Kidney (tissue), 14 donors: ENCODE results near the gene FAM76B. TPM values are rescaled to one million over a fixed set of nuclear protein-coding genes. Genes with fewer than 3 reads are reported as not detected.

ENCODE experiments used
- DNase-seq, 5 donors: peaks; one replicate each; pipeline ENCODE4 v3.0.0-alpha.2; 2013 to 2020
- FAIRE-seq: peaks from 2 replicates; lab custom pipeline; 2012; peaks lifted over from hg19 to GRCh38; lab: Jason Lieb, UNC
- H3K27ac ChIP-seq, 2 donors: one replicate each; pipeline ENCODE4 v1.7.0; 2013; ENCODE audit warnings: low read depth in 2 of 2, low read length in 2 of 2, inconsistent platforms in 1 of 2
- H3K27me3 ChIP-seq: one replicate; pipeline ENCODE4 v1.7.1; 2013; ENCODE audit warnings: low read length, inconsistent platforms; ENCODE audit not compliant: control insufficient read depth, insufficient read depth
- H3K36me3 ChIP-seq, 3 donors: one replicate each; pipeline versions ENCODE4 v1.7.0 to v1.7.1; 2013; ENCODE audit warnings: low read length in 3 of 3, control low read depth in 1 of 3, inconsistent platforms in 1 of 3; ENCODE audit not compliant: insufficient read depth in 3 of 3, control insufficient read depth in 2 of 3
- H3K4me1 ChIP-seq, 3 donors: one replicate each; pipeline versions ENCODE4 v1.7.0 to v1.7.1; 2013; ENCODE audit warnings: low read length in 3 of 3, inconsistent platforms in 1 of 3, low read depth in 1 of 3; ENCODE audit not compliant: control insufficient read depth in 2 of 3, insufficient read depth in 2 of 3
- H3K4me3 ChIP-seq, 3 donors: one replicate each; pipeline versions ENCODE4 v1.7.0 to v1.8.1; 2013; ENCODE audit warnings: low read length in 3 of 3, control low read depth in 1 of 3, inconsistent platforms in 1 of 3
- H3K9ac ChIP-seq, 3 donors: one replicate each; pipeline versions ENCODE4 v1.7.0 to v1.7.1; 2013; ENCODE audit warnings: low read length in 3 of 3, control low read depth in 1 of 3, inconsistent platforms in 1 of 3
- H3K9me3 ChIP-seq, 3 donors: one replicate each; pipeline versions ENCODE4 v1.7.0 to v1.7.1; 2013; ENCODE audit warnings: low read length in 3 of 3, control low read depth in 1 of 3, inconsistent platforms in 1 of 3; ENCODE audit not compliant: control insufficient read depth in 2 of 3, insufficient read depth in 1 of 3
- CTCF ChIP-seq: IDR thresholded peaks from 3 replicates; pipeline ENCODE4 v1.5.1; 2012; ENCODE audit warnings: mild to moderate bottlenecking, moderate library complexity, borderline replicate concordance; ENCODE audit not compliant: insufficient read depth; ENCODE audit errors: extremely low read depth
- intact Hi-C: fragments of 100-400 bp; cut with DNase I; formaldehyde crosslinking; loops from one replicate; pipeline ENCODE4 v1.11.1; 2022
- polyA plus RNA-seq: library from polyadenylated mRNA; stranded (reverse); fragments of 350-450 nt; fragmentation: Illumina TruSeq; extraction: RNeasy Lipid Tissue Mini Kit (QIAGEN cat#74804); gene quantifications from one replicate; pipeline ENCODE4 v1.2.3, GENCODE V29; 2014; ENCODE audit warnings: low read depth, low replicate concordance; ENCODE audit not compliant: insufficient read depth
- total RNA-seq: library from RNA; stranded (reverse); fragmentation: NEBNext Ultra II Directional; extraction: Animal tissue kit (Norgen Biotek cat#: 25700); gene quantifications from one replicate; pipeline ENCODE4 v1.2.1, GENCODE V29; 2021
- donor health status: control.
- donor health status: control.
- donor health status: control.
- donor health status: control.
- donor health status: control.
- donor health status: DM: yes; HTN: yes; CAD: no.
- donor health status: Normal renal cell carcinoma (clear cell type).

FAM76B gene
- total and polyA plus RNA-seq, 2 donors from 2014 or later = 3.9 to 26.5 TPM

- Histone ChIP-seq H3K9ac (no peak overlapping the region), H3K9me3 (no peaks in the 10 kb centered on the region), H3K4me3 (no peak overlapping the region), H3K4me1 (no peaks in the 10 kb centered on the region), H3K36me3 (no peaks in the 10 kb centered on the region), H3K27ac (no peak overlapping the region), H3K27me3 (no peaks in the 10 kb centered on the region)
- DNase-seq (no peak), FAIRE-seq (no peak)
- intact Hi-C loops = loop anchor here (5.0 kb wide), 1 partner anchor 610 kb away; no protein-coding TSS in a partner anchor
- no peak for TF ChIP-seq CTCF
Measured at GRCh38 chr11:95762534-95762933, 27.0 kb downstream of the FAM76B start.

GRCh38 chr11:95760941-95761340 lies 28.6 kb downstream of the FAM76B start:
- no peaks in the 10 kb centered on the region for H3K36me3 ChIP-seq
- no peak overlapping the region for H3K9ac ChIP-seq
- no peak overlapping the region for H3K27ac ChIP-seq
- H3K4me3 ChIP-seq = no peak overlapping the region
- no peaks in the 10 kb centered on the region for H3K4me1 ChIP-seq
- TF ChIP-seq CTCF = no peak
- FAIRE-seq (no peak), DNase-seq (no peak)
- no peaks in the 10 kb centered on the region for H3K27me3 ChIP-seq
- intact Hi-C loops = loop anchor here (5.0 kb wide), 1 partner anchor 609 kb away; no protein-coding TSS in a partner anchor
- H3K9me3 ChIP-seq = no peaks in the 10 kb centered on the region

- H3K27ac ChIP-seq = no peak overlapping the region
- TF ChIP-seq CTCF = no peak
- no peak for FAIRE-seq
- H3K9ac ChIP-seq = no peak overlapping the region
- no peak for DNase-seq
- no peaks in the 10 kb centered on the region for H3K27me3 ChIP-seq
- no peaks in the 10 kb centered on the region for H3K9me3 ChIP-seq
- H3K4me3 ChIP-seq = no peak overlapping the region
- H3K4me1 ChIP-seq = no peaks in the 10 kb centered on the region
- no peaks in the 10 kb centered on the region for H3K36me3 ChIP-seq
- intact Hi-C loops = no loop called here
Measured at GRCh38 chr11:95751515-95751914, 38.1 kb downstream of the FAM76B start.

- Histone ChIP-seq H3K27me3 (no peaks in the 10 kb centered on the region), H3K9me3 (no peaks in the 10 kb centered on the region), H3K9ac (no peak overlapping the region), H3K4me1 (no peaks in the 10 kb centered on the region), H3K4me3 (no peak overlapping the region), H3K36me3 (no peaks in the 10 kb centered on the region), H3K27ac (no peak overlapping the region)
- intact Hi-C loops = no loop called here
- no peak for FAIRE-seq
- no peak for DNase-seq
- no peak for TF ChIP-seq CTCF
Measured at GRCh38 chr11:95750101-95750500, 39.5 kb downstream of the FAM76B start.
